Endothelial cell (in vitro differentiated cells): ENCODE measurements around the gene HCFC1R1. TPM values are rescaled to one million over a fixed set of nuclear protein-coding genes. Genes with fewer than 3 reads are reported as not detected.

Source experiments
- DNase-seq: peaks from one replicate; pipeline ENCODE4 v3.0.0; 2021; ENCODE audit warnings: low spot score
- H3K27ac Mint-ChIP-seq: one replicate; pipeline ENCODE4 v1.8.0; 2021; ENCODE audit warnings: mixed read lengths, inconsistent platforms; ENCODE audit not compliant: unreplicated experiment
- H3K27me3 Mint-ChIP-seq: one replicate; pipeline ENCODE4 v1.8.0; 2021; ENCODE audit warnings: mild to moderate bottlenecking, moderate library complexity, mixed read lengths, inconsistent platforms; ENCODE audit not compliant: unreplicated experiment
- H3K36me3 Mint-ChIP-seq: one replicate; pipeline ENCODE4 v1.8.0; 2021; ENCODE audit warnings: mild to moderate bottlenecking, low read depth, mixed read lengths, inconsistent platforms; ENCODE audit not compliant: unreplicated experiment
- H3K4me1 Mint-ChIP-seq: one replicate; pipeline ENCODE4 v1.8.0; 2021; ENCODE audit warnings: mild to moderate bottlenecking, mixed read lengths, inconsistent platforms; ENCODE audit not compliant: unreplicated experiment
- H3K4me3 Mint-ChIP-seq: one replicate; pipeline ENCODE4 v1.8.0; 2021; ENCODE audit warnings: mild to moderate bottlenecking, mixed read lengths, inconsistent platforms; ENCODE audit not compliant: unreplicated experiment
- H3K9me3 Mint-ChIP-seq: one replicate; pipeline ENCODE4 v1.8.0; 2021; ENCODE audit warnings: mixed read lengths, inconsistent platforms; ENCODE audit not compliant: unreplicated experiment
- CTCF ChIP-seq: fragments of 200-600 bp; sonication (generic); IDR thresholded peaks from one replicate; pipeline ENCODE4 v1.5.0; 2021; ENCODE audit warnings: antibody characterized with exemption; ENCODE audit not compliant: unreplicated experiment
- total RNA-seq: library from RNA; stranded (reverse); fragmentation: NEBNext Ultra II Directional; extraction: Animal tissue kit (Norgen Biotek cat#: 25700); gene quantifications from one replicate; pipeline ENCODE4 v1.2.1, GENCODE V29; 2021; ENCODE audit not compliant: unreplicated experiment

The HCFC1R1 gene
- total RNA-seq, 1 donor from 2014 or later = 28.7 TPM

- peaks cover 3% of the 10 kb centered on the region for H3K36me3 Mint-ChIP-seq
- no peak overlapping the region for H3K27ac Mint-ChIP-seq
- TF ChIP-seq CTCF = no peak
- DNase-seq = no peak
- H3K4me3 Mint-ChIP-seq = no peak overlapping the region
- H3K9me3 Mint-ChIP-seq = no peaks in the 10 kb centered on the region
- H3K27me3 Mint-ChIP-seq = peaks cover 8% of the 10 kb centered on the region
- no peaks in the 10 kb centered on the region for H3K4me1 Mint-ChIP-seq
These were observed 48.5 kb downstream of the HCFC1R1 start for GRCh38 chr16:2975161-2975795.

GRCh38 chr16:2974319-2975056, 49.3 kb downstream of the HCFC1R1 start:
- H3K36me3 Mint-ChIP-seq = peaks cover 3% of the 10 kb centered on the region
- no peak overlapping the region for H3K4me3 Mint-ChIP-seq
- no peaks in the 10 kb centered on the region for H3K4me1 Mint-ChIP-seq
- DNase-seq = no peak
- H3K9me3 Mint-ChIP-seq = no peaks in the 10 kb centered on the region
- peaks cover 8% of the 10 kb centered on the region for H3K27me3 Mint-ChIP-seq
- no peak overlapping the region for H3K27ac Mint-ChIP-seq
- no peak for TF ChIP-seq CTCF

GRCh38 chr16:2973605-2974318, 50.0 kb downstream of the HCFC1R1 start:
- TF ChIP-seq CTCF = no peak
- H3K9me3 Mint-ChIP-seq = no peaks in the 10 kb centered on the region
- H3K27me3 Mint-ChIP-seq = peaks cover 9% of the 10 kb centered on the region
- no peaks in the 10 kb centered on the region for H3K4me1 Mint-ChIP-seq
- no peak for DNase-seq
- peaks cover 3% of the 10 kb centered on the region for H3K36me3 Mint-ChIP-seq
- H3K27ac Mint-ChIP-seq = no peak overlapping the region
- no peak overlapping the region for H3K4me3 Mint-ChIP-seq

DNA sequence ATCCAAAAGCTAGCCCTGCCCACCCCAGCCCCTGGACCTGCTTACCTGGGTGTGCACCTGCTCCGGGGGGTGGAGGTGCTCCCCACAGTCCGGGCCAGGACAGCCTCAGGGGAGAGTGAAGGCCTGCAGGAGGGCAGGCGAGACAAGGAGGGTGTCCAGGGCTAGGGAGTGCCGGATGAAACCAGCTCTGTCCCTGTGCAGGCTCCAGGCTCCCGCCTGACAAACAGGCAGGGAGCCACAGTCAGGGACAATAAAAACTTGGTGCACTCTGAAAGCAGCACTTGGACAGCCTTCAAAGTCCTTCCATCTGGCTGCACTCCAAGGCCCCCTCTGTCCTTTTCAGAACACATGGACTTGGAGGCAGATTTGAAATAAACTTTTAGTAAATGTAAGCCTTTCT, 50.6 kb downstream of the HCFC1R1 start:
- Mint-ChIP-seq H3K4me3 (no peak overlapping the region), H3K27me3 (peaks cover 16% of the 10 kb centered on the region), H3K27ac (no peak overlapping the region), H3K36me3 (peaks cover 7% of the 10 kb centered on the region), H3K4me1 (peaks cover 6% of the 10 kb centered on the region), H3K9me3 (no peaks in the 10 kb centered on the region)
- no peak for DNase-seq
- TF ChIP-seq CTCF = no peak

Other genes starting within 250 kb of the HCFC1R1 start
- gene ELOB, start 246.7 kb downstream of the HCFC1R1 start, total RNA-seq = 195 TPM
- not detected for gene PRSS33, start 236.4 kb downstream of the HCFC1R1 start, total RNA-seq
- not detected for gene PRSS41, start 225.5 kb downstream of the HCFC1R1 start, total RNA-seq
- not detected for gene PRSS21, start 206.7 kb downstream of the HCFC1R1 start, total RNA-seq
- gene ZG16B, start 193.6 kb downstream of the HCFC1R1 start, total RNA-seq = 1.3 TPM
- gene PRSS22, start 165.8 kb downstream of the HCFC1R1 start, total RNA-seq = 0.59 TPM
- 24.9 TPM for gene FLYWCH2, start 140.7 kb downstream of the HCFC1R1 start, total RNA-seq
- 50.8 TPM for gene FLYWCH1, start 112.0 kb downstream of the HCFC1R1 start, total RNA-seq
- gene KREMEN2, start 59.7 kb downstream of the HCFC1R1 start, total RNA-seq = not detected
- gene PAQR4, start 54.6 kb downstream of the HCFC1R1 start, total RNA-seq = 11.8 TPM
- gene PKMYT1, start 43.5 kb downstream of the HCFC1R1 start, total RNA-seq = 12.2 TPM
- not detected for gene CLDN9, start 11.0 kb downstream of the HCFC1R1 start, total RNA-seq
- gene CLDN6, start 5.8 kb downstream of the HCFC1R1 start, total RNA-seq = 33.0 TPM
- gene TNFRSF12A, start 3.6 kb downstream of the HCFC1R1 start, total RNA-seq = 3.0 TPM
- gene THOC6, start 93 bp upstream of the HCFC1R1 start, total RNA-seq = 22.9 TPM
- 0.13 TPM for gene BICDL2, start 13.0 kb upstream of the HCFC1R1 start, total RNA-seq
- gene MMP25, start 22.6 kb upstream of the HCFC1R1 start, total RNA-seq = 5.4 TPM
- 1.7 TPM for gene IL32, start 41.7 kb upstream of the HCFC1R1 start, total RNA-seq
- gene ZSCAN10, start 75.4 kb upstream of the HCFC1R1 start, total RNA-seq = 50.7 TPM
- 22.8 TPM for gene ZNF205, start 88.6 kb upstream of the HCFC1R1 start, total RNA-seq
- 10.1 TPM for gene ZNF213, start 111.1 kb upstream of the HCFC1R1 start, total RNA-seq
- not detected for gene OR1F1, start 164.3 kb upstream of the HCFC1R1 start, total RNA-seq
- gene ZNF200, start 211.2 kb upstream of the HCFC1R1 start, total RNA-seq = 13.4 TPM
- not detected for gene MEFV, start 232.7 kb upstream of the HCFC1R1 start, total RNA-seq